Measurements from ENCODE around the gene ANGEL1.

The ANGEL1 gene

GRCh38 chr14:76759589-76759988 lies 53.1 kb downstream of the ANGEL1 start:
- TF ChIP-seq GATA2 (IDR thresholded peaks at IDR 0.05; ENCODE audit: low read depth, low read length) (no peak), GATA3 (IDR thresholded peaks at IDR 0.05; ENCODE audit: low read depth, low read length) (no peak)

GRCh38 chr14:76756371-76756750 lies 56.3 kb downstream of the ANGEL1 start:
- TF ChIP-seq GATA2 (IDR thresholded peaks at IDR 0.05; ENCODE audit: low read depth, low read length) (no peak), GATA3 (IDR thresholded peaks at IDR 0.05; ENCODE audit: low read depth, low read length) (no peak)

GRCh38 chr14:76755610-76756370 lies 56.9 kb downstream of the ANGEL1 start:
- TF ChIP-seq GATA3 (IDR thresholded peaks at IDR 0.05; ENCODE audit: low read depth, low read length) (no peak), GATA2 (IDR thresholded peaks at IDR 0.05; ENCODE audit: low read depth, low read length) (peak; percentile 43; the same call in 1 of the 2 replicates)

GRCh38 chr14:76754586-76754985 lies 58.1 kb downstream of the ANGEL1 start:
- TF ChIP-seq GATA3 (IDR thresholded peaks at IDR 0.05; ENCODE audit: low read depth, low read length) (no peak), GATA2 (IDR thresholded peaks at IDR 0.05; ENCODE audit: low read depth, low read length) (no peak)

GRCh38 chr14:76753541-76754198 lies 59.0 kb downstream of the ANGEL1 start:
- TF ChIP-seq GATA3 (IDR thresholded peaks at IDR 0.05; ENCODE audit: low read depth, low read length), result no peak

- TF ChIP-seq GATA2 (IDR thresholded peaks at IDR 0.05; ENCODE audit: low read depth, low read length) (no peak), GATA3 (IDR thresholded peaks at IDR 0.05; ENCODE audit: low read depth, low read length) (no peak)
These were observed 59.9 kb downstream of the ANGEL1 start for GRCh38 chr14:76752744-76753143.

- no peak for TF ChIP-seq GATA3 (IDR thresholded peaks at IDR 0.05; ENCODE audit: low read depth, low read length)
These were observed 69.7 kb downstream of the ANGEL1 start for GRCh38 chr14:76742966-76743365.

- no peak for TF ChIP-seq GATA2 (IDR thresholded peaks at IDR 0.05; ENCODE audit: low read depth, low read length)
- no peak for TF ChIP-seq GATA3 (IDR thresholded peaks at IDR 0.05; ENCODE audit: low read depth, low read length)
These were observed 70.5 kb downstream of the ANGEL1 start for GRCh38 chr14:76742185-76742584.

GRCh38 chr14:76741074-76741473 lies 71.6 kb downstream of the ANGEL1 start:
- no peak for TF ChIP-seq GATA3 (IDR thresholded peaks at IDR 0.05; ENCODE audit: low read depth, low read length)
- TF ChIP-seq GATA2 (IDR thresholded peaks at IDR 0.05; ENCODE audit: low read depth, low read length), result no peak

All from SH-SY5Y (cell line).